CD4-positive, alpha-beta T cell (primary cell): ENCODE data around the gene LAMA4. TPM values are rescaled to one million over a fixed set of nuclear protein-coding genes. Genes with fewer than 3 reads are reported as not detected.

Experiments used
- ATAC-seq: fragments of 200-7000 bp; cut with Tn5 transposase; one replicate; pipeline ENCODE4 v1.10.0; 2022; ENCODE audit warnings: mild to moderate bottlenecking; ENCODE audit not compliant: poor library complexity
- CTCF ChIA-PET: fragments of 350-600 bp; sonication (Branson Sonifier 250); formaldehyde crosslinking; loops from one replicate; lab custom pipeline; 2021; ENCODE audit warnings: antibody characterized with exemption, inconsistent platforms; lab: Charles Lee
- POLR2A ChIA-PET: fragments of 350-600 bp; sonication (Branson Sonifier 250); formaldehyde crosslinking; loops from one replicate; lab custom pipeline; 2021; ENCODE audit warnings: antibody characterized with exemption, inconsistent platforms; lab: Charles Lee
- DNase-seq, 14 experiments: peaks; one replicate each; pipeline ENCODE4 v3.0.0-alpha.2; 2013 to 2020; ENCODE audit warnings: mixed read lengths in 2 of 14
- H3K27ac ChIP-seq, 2 donors: one replicate each; pipeline versions ENCODE4 v1.5.1 to v1.7.0; 2013; ENCODE audit warnings: low read length in 2 of 2, low read depth in 1 of 2, mild to moderate bottlenecking in 1 of 2
- H3K27me3 ChIP-seq, 2 experiments: 1 replicate in 1 of 2; 2 replicates in 1 of 2; pipeline versions ENCODE4 v1.6.1 to v1.7.0; 2013; ENCODE audit warnings: low read length in 2 of 2, control low read depth in 1 of 2, mild to moderate bottlenecking in 1 of 2, moderate library complexity in 1 of 2; ENCODE audit not compliant: insufficient read depth in 2 of 2, control insufficient read depth in 1 of 2
- H3K36me3 ChIP-seq: one replicate; pipeline ENCODE4 v1.6.1; 2013; ENCODE audit warnings: low read length, control low read depth; ENCODE audit not compliant: insufficient read depth
- H3K4me1 ChIP-seq: one replicate; pipeline ENCODE4 v1.6.1; 2013; ENCODE audit warnings: low read length, control low read depth; ENCODE audit not compliant: insufficient read depth
- H3K4me3 ChIP-seq: one replicate; pipeline ENCODE4 v1.5.1; 2013; ENCODE audit warnings: mild to moderate bottlenecking, low read length, moderate library complexity
- H3K9me3 ChIP-seq, 2 experiments: 1 replicate in 1 of 2; 2 replicates in 1 of 2; pipeline versions ENCODE4 v1.6.1 to v1.7.0; 2013; ENCODE audit warnings: low read length in 2 of 2, mild to moderate bottlenecking in 2 of 2, control low read depth in 1 of 2, moderate library complexity in 1 of 2; ENCODE audit not compliant: control insufficient read depth in 1 of 2, insufficient read depth in 1 of 2
- H3K27ac Mint-ChIP-seq: one replicate; pipeline ENCODE4 v1.8.0; 2020; ENCODE audit warnings: mixed read lengths
- H3K27me3 Mint-ChIP-seq: one replicate; pipeline ENCODE4 v1.8.0; 2021; ENCODE audit warnings: mixed read lengths
- H3K36me3 Mint-ChIP-seq: one replicate; pipeline ENCODE4 v1.8.0; 2021; ENCODE audit warnings: low read depth, mixed read lengths
- H3K4me1 Mint-ChIP-seq: one replicate; pipeline ENCODE4 v1.8.0; 2021; ENCODE audit warnings: low read depth, mixed read lengths
- H3K4me3 Mint-ChIP-seq: one replicate; pipeline ENCODE4 v1.8.0; 2020; ENCODE audit warnings: mild to moderate bottlenecking, mixed read lengths
- H3K9me3 Mint-ChIP-seq: one replicate; pipeline ENCODE4 v1.8.0; 2020; ENCODE audit warnings: mixed read lengths
- CTCF ChIP-seq: fragments of 200-600 bp; IDR thresholded peaks from one replicate; pipeline ENCODE4 v1.8.0; 2022; ENCODE audit warnings: antibody characterized with exemption, mild to moderate bottlenecking
- intact Hi-C, 2 experiments: fragments of 100-400 bp; cut with DNase I in 1 of 2; cut with micrococcal nuclease in 1 of 2; formaldehyde crosslinking; loops; one replicate each; pipeline versions ENCODE4 v1.15.1 to v1.9.0; 2023 to 2025; cut with DNase I, micrococcal nuclease
- total RNA-seq, 174 experiments: library from RNA in 2 of 174; stranded (reverse) in 2 of 174; gene quantifications; one replicate each; pipeline ENCODE4 v1.2.3 and lab custom pipeline; 2021 to 2026

LAMA4 gene
- total RNA-seq, 2 experiments from 2014 or later: not detected

DNA sequence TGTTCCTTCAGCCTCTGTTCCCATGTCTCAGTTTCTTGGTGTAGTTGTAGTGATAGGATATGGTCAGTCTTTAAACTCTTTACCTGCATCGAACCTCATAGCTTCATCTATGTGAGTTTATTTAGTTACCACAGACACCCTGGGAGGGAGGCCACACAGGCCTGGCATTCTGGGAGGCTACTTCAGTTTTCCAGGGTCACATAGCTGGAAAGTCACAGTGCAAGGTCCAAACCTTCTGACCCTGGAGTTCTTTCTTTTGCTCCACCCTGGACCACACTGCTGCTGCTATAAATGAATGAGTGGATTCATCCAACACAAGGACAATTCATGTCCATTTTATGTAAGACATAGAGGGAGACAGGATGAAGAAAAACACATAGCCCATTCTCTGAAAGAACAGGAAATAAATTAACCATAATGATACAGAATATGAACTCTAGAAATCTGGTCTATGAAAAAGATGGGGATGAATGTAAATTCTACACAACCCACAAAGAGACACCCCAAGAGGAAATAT lies 60.8 kb downstream of the LAMA4 start:
- intact Hi-C loops: no loop called here
- no peak overlapping the region for H3K4me3 Mint-ChIP-seq
- no peaks in the 10 kb centered on the region for H3K36me3 ChIP-seq
- CTCF ChIA-PET: no interaction called here
- no peaks in the 10 kb centered on the region for H3K4me1 Mint-ChIP-seq
- no peaks in the 10 kb centered on the region for H3K9me3 Mint-ChIP-seq
- DNase-seq: no peak
- H3K27ac Mint-ChIP-seq: no peak overlapping the region
- no peak overlapping the region for H3K4me3 ChIP-seq
- H3K36me3 Mint-ChIP-seq: no peaks in the 10 kb centered on the region
- no peak for ATAC-seq
- no peak overlapping the region for H3K27ac ChIP-seq
- POLR2A ChIA-PET: no interaction called here
- no peaks in the 10 kb centered on the region for H3K9me3 ChIP-seq
- H3K27me3 ChIP-seq: peaks cover 0 to 6% of the 10 kb centered on the region in 2 experiments
- no peaks in the 10 kb centered on the region for H3K4me1 ChIP-seq
- peaks cover 15% of the 10 kb centered on the region for H3K27me3 Mint-ChIP-seq
- TF ChIP-seq CTCF: no peak

DNA sequence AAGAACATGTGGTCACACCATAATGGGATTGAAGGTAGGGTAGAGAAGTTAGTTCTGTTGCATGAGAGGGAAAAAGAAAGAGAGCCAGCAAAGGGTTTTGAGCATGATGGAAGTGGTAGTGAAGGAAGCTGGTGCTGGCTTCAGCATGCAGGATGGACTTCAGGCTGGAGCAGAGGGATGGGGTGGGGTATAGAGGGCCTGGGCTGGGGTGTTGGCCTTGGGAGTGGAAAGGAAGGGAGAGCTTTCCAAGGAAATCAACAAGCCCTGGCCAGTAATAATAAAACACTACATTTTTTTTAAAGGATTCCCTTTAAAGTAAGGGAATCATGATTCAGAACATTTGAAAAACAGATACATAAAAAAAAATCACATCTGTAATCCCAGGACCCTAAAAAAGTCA lies 61.2 kb downstream of the LAMA4 start:
- Mint-ChIP-seq H3K9me3 (no peaks in the 10 kb centered on the region), H3K4me1 (no peaks in the 10 kb centered on the region), H3K27ac (no peak overlapping the region), H3K4me3 (no peak overlapping the region), H3K36me3 (no peaks in the 10 kb centered on the region), H3K27me3 (peaks cover 10% of the 10 kb centered on the region)
- Histone ChIP-seq H3K36me3 (no peaks in the 10 kb centered on the region), H3K4me3 (no peak overlapping the region), H3K27me3 (peaks cover 0 to 6% of the 10 kb centered on the region in 2 experiments), H3K27ac (no peak overlapping the region), H3K9me3 (no peaks in the 10 kb centered on the region), H3K4me1 (no peaks in the 10 kb centered on the region)
- DNase-seq: no peak
- no peak for TF ChIP-seq CTCF
- ChIA-PET CTCF (interaction anchor here (1.1 kb wide), 1 partner anchor 13 kb away, joined by 4 read pairs; no protein-coding TSS in a partner anchor), POLR2A (no interaction called here)
- ATAC-seq: no peak
- intact Hi-C loops: no loop called here

DNA sequence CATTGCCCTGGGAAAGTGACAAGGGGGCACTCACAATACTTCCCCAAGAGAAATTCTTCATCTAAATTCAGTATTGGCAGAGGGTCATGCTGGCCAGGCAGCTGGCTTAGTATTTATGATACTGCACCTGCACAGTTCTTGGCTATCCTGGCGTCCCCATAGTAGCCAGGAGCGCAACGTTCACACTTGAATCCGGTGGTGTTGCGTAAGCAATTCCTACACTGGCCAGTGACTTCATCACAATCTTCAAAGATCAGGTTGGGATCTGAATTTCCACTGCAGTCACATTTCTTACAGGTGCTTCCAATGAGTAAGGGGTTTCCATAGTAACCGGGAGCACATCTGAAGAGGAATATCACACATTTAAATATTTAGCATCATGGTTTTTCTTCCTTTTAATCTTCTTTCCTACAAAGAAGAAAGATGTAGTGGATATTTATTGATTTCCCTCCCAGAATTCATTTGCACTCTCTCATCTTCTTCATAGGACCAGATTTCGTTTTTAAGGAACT lies 62.8 kb downstream of the LAMA4 start:
- Mint-ChIP-seq H3K9me3 (no peaks in the 10 kb centered on the region), H3K27ac (no peak overlapping the region), H3K4me3 (no peak overlapping the region), H3K36me3 (no peaks in the 10 kb centered on the region), H3K4me1 (no peaks in the 10 kb centered on the region), H3K27me3 (peaks cover 8% of the 10 kb centered on the region)
- H3K27ac ChIP-seq: no peak overlapping the region
- no peaks in the 10 kb centered on the region for H3K9me3 ChIP-seq
- H3K36me3 ChIP-seq: no peaks in the 10 kb centered on the region
- POLR2A ChIA-PET: no interaction called here
- H3K4me1 ChIP-seq: no peaks in the 10 kb centered on the region
- no peak for TF ChIP-seq CTCF
- H3K27me3 ChIP-seq: peaks cover 0 to 6% of the 10 kb centered on the region in 2 experiments
- CTCF ChIA-PET: no interaction called here
- no peak overlapping the region for H3K4me3 ChIP-seq
- DNase-seq (no peak), ATAC-seq (no peak)
- intact Hi-C loops: no loop called here
